Neural cell (in vitro differentiated cells): ENCODE data around the gene MBD4. TPM values are rescaled to one million over a fixed set of nuclear protein-coding genes. Genes with fewer than 3 reads are reported as not detected.

Source experiments
- H2AFZ ChIP-seq: fragments of 200-600, 300-800 bp; sonication (generic), shearing (Covaris generic); 2 replicates; pipeline ENCODE4 v1.6.0; 2014; ENCODE audit warnings: low read depth, mild to moderate bottlenecking, antibody characterized with exemption, low read length, moderate library complexity
- H3F3A ChIP-seq: fragments of 200-600 bp; shearing (Covaris generic); 2 replicates; pipeline ENCODE4 v1.6.1; 2016; ENCODE audit warnings: mild to moderate bottlenecking, moderate library complexity, mixed read lengths, antibody characterized with exemption, low read length; ENCODE audit not compliant: insufficient read depth, poor library complexity, severe bottlenecking
- H3K27ac ChIP-seq: fragments of 200-600, 300-800 bp; sonication (generic), shearing (Covaris generic); 2 replicates; pipeline ENCODE4 v1.5.1; 2014; ENCODE audit warnings: mild to moderate bottlenecking, low read length, moderate library complexity
- H3K27me3 ChIP-seq: fragments of 300-800, 200-600 bp; sonication (generic), shearing (Covaris generic); 2 replicates; pipeline ENCODE4 v1.6.0; 2014; ENCODE audit warnings: mild to moderate bottlenecking, low read depth, low read length, moderate library complexity; ENCODE audit not compliant: insufficient read depth
- H3K36me3 ChIP-seq: fragments of 300-800, 200-600 bp; sonication (generic), shearing (Covaris generic); 2 replicates; pipeline ENCODE4 v1.5.1; 2014; ENCODE audit warnings: mild to moderate bottlenecking, antibody characterized with exemption, low read length, moderate library complexity; ENCODE audit not compliant: insufficient read depth
- H3K4me2 ChIP-seq: fragments of 300-800, 200-600 bp; sonication (generic), shearing (Covaris generic); 2 replicates; pipeline ENCODE4 v1.6.0; 2014; ENCODE audit warnings: mild to moderate bottlenecking, low read length
- H3K4me3 ChIP-seq: fragments of 300-800, 200-600 bp; sonication (generic), shearing (Covaris generic); 2 replicates; pipeline ENCODE4 v1.5.1; 2014; ENCODE audit warnings: mild to moderate bottlenecking, low read length, moderate library complexity
- H3K79me2 ChIP-seq: fragments of 200-600 bp; shearing (Covaris generic); replicated peaks from 2 replicates; pipeline ENCODE4 v1.6.0; 2014; ENCODE audit warnings: mild to moderate bottlenecking, low read length, moderate library complexity; ENCODE audit not compliant: insufficient read depth
- H3K9ac ChIP-seq: fragments of 300-800, 200-600 bp; sonication (generic), shearing (Covaris generic); 2 replicates; pipeline ENCODE4 v1.6.1; 2016; ENCODE audit warnings: mild to moderate bottlenecking, low read length, mixed read lengths
- H3K9me2 ChIP-seq: fragments of 200-600 bp; shearing (Covaris generic); 2 replicates; pipeline ENCODE4 v1.6.1; 2016; ENCODE audit warnings: mild to moderate bottlenecking, low read length, mixed read lengths; ENCODE audit not compliant: insufficient read depth
- H3K9me3 ChIP-seq: fragments of 200-600, 300-800 bp; sonication (generic), shearing (Covaris generic); 2 replicates; pipeline ENCODE4 v1.6.1; 2016; ENCODE audit warnings: mild to moderate bottlenecking, mixed run types, low read length, moderate library complexity, mixed read lengths
- H4K20me1 ChIP-seq: fragments of 200-600 bp; shearing (Covaris generic); 2 replicates; pipeline ENCODE4 v1.6.1; 2016; ENCODE audit warnings: mild to moderate bottlenecking, mixed run types; ENCODE audit not compliant: insufficient read depth
- EP300 ChIP-seq: fragments of 450-650 bp; conservative IDR thresholded peaks from 2 replicates; pipeline ENCODE4 v1.6.1; 2014; ENCODE audit warnings: antibody characterized with exemption, mild to moderate bottlenecking, moderate library complexity; ENCODE audit not compliant: poor library complexity, severe bottlenecking
- EZH2 ChIP-seq: fragments of 200-600, 300-800 bp; shearing (Covaris generic), sonication (generic); IDR thresholded peaks from 2 replicates; pipeline ENCODE4 v1.6.1; 2014; ENCODE audit warnings: antibody characterized with exemption, low read length, borderline replicate concordance, mild to moderate bottlenecking; ENCODE audit not compliant: insufficient read depth, poor library complexity, severe bottlenecking
- MXI1 ChIP-seq: fragments of 450-650 bp; conservative IDR thresholded peaks from 2 replicates; pipeline ENCODE4 v1.6.1; 2014; ENCODE audit warnings: antibody characterized with exemption, mild to moderate bottlenecking; ENCODE audit not compliant: poor library complexity, severe bottlenecking
- POLR2AphosphoS5 ChIP-seq: IDR thresholded peaks from 2 replicates; pipeline ENCODE4 v1.6.1; 2012
- RAD21 ChIP-seq: fragments of 450-650 bp; conservative IDR thresholded peaks from 2 replicates; pipeline ENCODE4 v1.6.1; 2014; ENCODE audit warnings: antibody characterized with exemption, mild to moderate bottlenecking, moderate library complexity
- SMC3 ChIP-seq: fragments of 450-650 bp; conservative IDR thresholded peaks from 2 replicates; pipeline ENCODE4 v1.6.1; 2014; ENCODE audit warnings: antibody characterized with exemption, mild to moderate bottlenecking, moderate library complexity; ENCODE audit not compliant: poor library complexity
- TAF1 ChIP-seq: IDR thresholded peaks from 2 replicates; pipeline ENCODE4 v1.6.1; 2012; ENCODE audit warnings: low read depth
- polyA plus RNA-seq: library from polyadenylated mRNA; depleted of rRNA; stranded (reverse); fragments of >200 nt; gene quantifications from 2 replicates; pipeline ENCODE4 v1.2.3, GENCODE V29; 2014
- TF ChIP-seq, protein P1 (sequence below): fragments of 450-650 bp; IDR thresholded peaks from 2 replicates; pipeline ENCODE4 v1.5.1; 2014; ENCODE audit warnings: antibody characterized with exemption, mild to moderate bottlenecking, moderate library complexity; ENCODE audit not compliant: poor library complexity, severe bottlenecking
- TF ChIP-seq, protein P2 (sequence below): IDR thresholded peaks from 2 replicates; pipeline ENCODE4 v1.6.1; 2012; ENCODE audit warnings: borderline replicate concordance

Gene MBD4
- polyA plus RNA-seq, 1 donor from 2014 or later, result 50.0 TPM

DNA sequence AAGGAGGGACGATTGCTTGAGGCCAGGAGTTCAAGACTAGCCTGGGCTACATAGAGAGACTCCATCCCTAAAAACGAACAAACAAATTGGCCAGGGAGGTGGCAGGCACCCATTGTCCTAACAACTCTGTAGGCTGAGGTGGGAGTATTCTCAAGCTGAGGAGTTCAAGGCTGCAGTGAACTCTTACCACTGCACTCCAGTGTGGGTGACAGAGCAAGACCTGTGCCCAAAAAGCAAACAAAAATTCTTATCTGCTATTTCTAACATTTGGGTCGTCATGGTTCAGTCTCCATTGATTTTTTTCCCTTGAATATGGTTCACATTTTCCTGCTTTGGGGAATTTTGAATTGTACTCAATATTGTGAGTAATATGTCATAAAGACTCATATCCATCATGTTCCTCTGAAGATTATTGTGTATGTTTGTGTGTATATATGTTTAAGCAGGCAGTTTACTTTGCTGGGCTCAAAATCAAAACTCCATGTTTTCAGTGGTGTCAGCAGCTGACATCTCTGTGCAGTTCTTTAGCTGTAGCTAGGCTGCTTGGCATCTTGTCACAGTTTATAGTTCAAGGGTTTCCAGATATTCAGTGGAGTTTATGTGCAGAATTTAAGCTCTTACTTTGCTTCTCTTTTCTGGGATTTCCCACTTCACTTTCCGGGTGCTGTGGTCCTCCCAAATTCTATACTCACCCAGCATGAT lies 33.5 kb upstream of the MBD4 start:
- TF ChIP-seq, protein P1, sequence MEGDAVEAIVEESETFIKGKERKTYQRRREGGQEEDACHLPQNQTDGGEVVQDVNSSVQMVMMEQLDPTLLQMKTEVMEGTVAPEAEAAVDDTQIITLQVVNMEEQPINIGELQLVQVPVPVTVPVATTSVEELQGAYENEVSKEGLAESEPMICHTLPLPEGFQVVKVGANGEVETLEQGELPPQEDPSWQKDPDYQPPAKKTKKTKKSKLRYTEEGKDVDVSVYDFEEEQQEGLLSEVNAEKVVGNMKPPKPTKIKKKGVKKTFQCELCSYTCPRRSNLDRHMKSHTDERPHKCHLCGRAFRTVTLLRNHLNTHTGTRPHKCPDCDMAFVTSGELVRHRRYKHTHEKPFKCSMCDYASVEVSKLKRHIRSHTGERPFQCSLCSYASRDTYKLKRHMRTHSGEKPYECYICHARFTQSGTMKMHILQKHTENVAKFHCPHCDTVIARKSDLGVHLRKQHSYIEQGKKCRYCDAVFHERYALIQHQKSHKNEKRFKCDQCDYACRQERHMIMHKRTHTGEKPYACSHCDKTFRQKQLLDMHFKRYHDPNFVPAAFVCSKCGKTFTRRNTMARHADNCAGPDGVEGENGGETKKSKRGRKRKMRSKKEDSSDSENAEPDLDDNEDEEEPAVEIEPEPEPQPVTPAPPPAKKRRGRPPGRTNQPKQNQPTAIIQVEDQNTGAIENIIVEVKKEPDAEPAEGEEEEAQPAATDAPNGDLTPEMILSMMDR, result no peak
- TF ChIP-seq, protein P2, sequence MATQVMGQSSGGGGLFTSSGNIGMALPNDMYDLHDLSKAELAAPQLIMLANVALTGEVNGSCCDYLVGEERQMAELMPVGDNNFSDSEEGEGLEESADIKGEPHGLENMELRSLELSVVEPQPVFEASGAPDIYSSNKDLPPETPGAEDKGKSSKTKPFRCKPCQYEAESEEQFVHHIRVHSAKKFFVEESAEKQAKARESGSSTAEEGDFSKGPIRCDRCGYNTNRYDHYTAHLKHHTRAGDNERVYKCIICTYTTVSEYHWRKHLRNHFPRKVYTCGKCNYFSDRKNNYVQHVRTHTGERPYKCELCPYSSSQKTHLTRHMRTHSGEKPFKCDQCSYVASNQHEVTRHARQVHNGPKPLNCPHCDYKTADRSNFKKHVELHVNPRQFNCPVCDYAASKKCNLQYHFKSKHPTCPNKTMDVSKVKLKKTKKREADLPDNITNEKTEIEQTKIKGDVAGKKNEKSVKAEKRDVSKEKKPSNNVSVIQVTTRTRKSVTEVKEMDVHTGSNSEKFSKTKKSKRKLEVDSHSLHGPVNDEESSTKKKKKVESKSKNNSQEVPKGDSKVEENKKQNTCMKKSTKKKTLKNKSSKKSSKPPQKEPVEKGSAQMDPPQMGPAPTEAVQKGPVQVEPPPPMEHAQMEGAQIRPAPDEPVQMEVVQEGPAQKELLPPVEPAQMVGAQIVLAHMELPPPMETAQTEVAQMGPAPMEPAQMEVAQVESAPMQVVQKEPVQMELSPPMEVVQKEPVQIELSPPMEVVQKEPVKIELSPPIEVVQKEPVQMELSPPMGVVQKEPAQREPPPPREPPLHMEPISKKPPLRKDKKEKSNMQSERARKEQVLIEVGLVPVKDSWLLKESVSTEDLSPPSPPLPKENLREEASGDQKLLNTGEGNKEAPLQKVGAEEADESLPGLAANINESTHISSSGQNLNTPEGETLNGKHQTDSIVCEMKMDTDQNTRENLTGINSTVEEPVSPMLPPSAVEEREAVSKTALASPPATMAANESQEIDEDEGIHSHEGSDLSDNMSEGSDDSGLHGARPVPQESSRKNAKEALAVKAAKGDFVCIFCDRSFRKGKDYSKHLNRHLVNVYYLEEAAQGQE, result no peak
- TF ChIP-seq TAF1 (no peak), SMC3 (no peak), EZH2 (no peak), POLR2AphosphoS5 (no peak)
- Histone ChIP-seq H3K9me3 (no peaks in the 10 kb centered on the region), H4K20me1 (no peaks in the 10 kb centered on the region), H3K36me3 (no peaks in the 10 kb centered on the region), H3K27ac (no peak overlapping the region), H2AFZ (no peak overlapping the region), H3K4me3 (no peak overlapping the region), H3K4me2 (no peak overlapping the region), H3K79me2 (no peaks in the 10 kb centered on the region), H3K27me3 (no peaks in the 10 kb centered on the region), H3K9ac (no peak overlapping the region), H3F3A (no peaks in the 10 kb centered on the region), H3K9me2 (no peaks in the 10 kb centered on the region)

DNA sequence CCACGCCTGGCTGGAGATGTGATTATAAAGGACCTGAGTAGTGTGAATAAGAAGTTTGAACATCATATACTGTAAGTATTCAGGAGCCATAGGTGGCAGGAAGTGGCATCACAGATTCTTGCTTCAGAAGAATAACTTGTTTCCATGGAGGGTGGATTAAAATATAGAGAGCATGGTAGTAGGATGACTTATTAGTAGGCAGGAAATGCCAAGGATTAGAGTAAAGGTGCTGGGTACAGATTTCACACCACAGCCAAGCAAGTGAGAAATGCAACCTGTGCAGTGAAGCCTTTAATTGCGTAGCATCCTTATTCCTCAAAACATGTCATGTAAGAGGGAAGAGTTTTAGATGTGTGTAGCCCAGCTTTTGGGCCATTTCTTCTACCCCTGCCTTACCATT lies 31.1 kb upstream of the MBD4 start:
- Histone ChIP-seq H3K9me2 (no peaks in the 10 kb centered on the region), H4K20me1 (no peaks in the 10 kb centered on the region), H3K4me3 (no peak overlapping the region), H3K27me3 (no peaks in the 10 kb centered on the region), H3K9ac (no peak overlapping the region), H3K4me2 (no peak overlapping the region), H3F3A (no peaks in the 10 kb centered on the region), H3K9me3 (no peaks in the 10 kb centered on the region), H3K27ac (no peak overlapping the region), H2AFZ (no peak overlapping the region), H3K79me2 (no peaks in the 10 kb centered on the region), H3K36me3 (no peaks in the 10 kb centered on the region)
- TF ChIP-seq POLR2AphosphoS5 (no peak), EP300 (no peak), SMC3 (no peak), TAF1 (no peak), EZH2 (no peak), RAD21 (no peak), MXI1 (no peak)
- TF ChIP-seq, protein P2, result no peak
- TF ChIP-seq, protein P1, result no peak
